ENCODE measurements around the gene CFAP141. TPM values are rescaled to one million over a fixed set of nuclear protein-coding genes. Genes with fewer than 3 reads are reported as not detected.

The CFAP141 gene
- total and polyA plus RNA-seq, 10 donors: not detected

DNA sequence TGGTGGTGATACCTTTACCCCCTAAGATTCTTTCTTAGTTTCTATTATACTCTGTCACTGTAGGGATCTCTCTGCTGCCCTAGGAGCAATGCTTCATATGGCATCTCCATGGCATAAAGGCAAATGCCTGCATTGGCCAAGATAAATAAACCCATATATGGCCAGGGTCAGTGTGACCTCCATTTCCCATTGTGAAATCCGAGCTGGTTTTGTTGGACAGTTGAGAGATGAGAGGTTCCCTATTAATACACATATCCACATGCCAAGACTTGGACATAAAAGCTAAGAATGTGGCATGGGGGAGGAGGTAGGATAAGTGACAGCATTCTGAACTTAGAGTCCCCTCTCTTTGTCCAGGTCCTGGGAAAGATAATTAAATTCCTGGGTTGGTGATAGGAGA lies 15.6 kb downstream of the CFAP141 start:
- no peak for DNase-seq
- Histone ChIP-seq H3K36me3 (no peaks in the 10 kb centered on the region), H3K27ac (peak overlapping the region in 1 of 8 donors; percentile 17), H3K9me3 (no peaks in the 10 kb centered on the region), H3K27me3 (replicated peaks in 1 of 7) (peaks cover 0 to 4% (median 0%) of the 10 kb centered on the region in 7 donors), H3K4me3 (no peak overlapping the region), H3K4me1 (peaks cover 0 to 23% (median 4%) of the 10 kb centered on the region in 6 donors)
- TF ChIP-seq POLR2A (IDR thresholded peaks at IDR 0.05) (no peak), POLR2AphosphoS5 (IDR thresholded peaks at IDR 0.05) (peak in 1 of 3 donors; percentile 30)
- TF ChIP-seq, protein P1, sequence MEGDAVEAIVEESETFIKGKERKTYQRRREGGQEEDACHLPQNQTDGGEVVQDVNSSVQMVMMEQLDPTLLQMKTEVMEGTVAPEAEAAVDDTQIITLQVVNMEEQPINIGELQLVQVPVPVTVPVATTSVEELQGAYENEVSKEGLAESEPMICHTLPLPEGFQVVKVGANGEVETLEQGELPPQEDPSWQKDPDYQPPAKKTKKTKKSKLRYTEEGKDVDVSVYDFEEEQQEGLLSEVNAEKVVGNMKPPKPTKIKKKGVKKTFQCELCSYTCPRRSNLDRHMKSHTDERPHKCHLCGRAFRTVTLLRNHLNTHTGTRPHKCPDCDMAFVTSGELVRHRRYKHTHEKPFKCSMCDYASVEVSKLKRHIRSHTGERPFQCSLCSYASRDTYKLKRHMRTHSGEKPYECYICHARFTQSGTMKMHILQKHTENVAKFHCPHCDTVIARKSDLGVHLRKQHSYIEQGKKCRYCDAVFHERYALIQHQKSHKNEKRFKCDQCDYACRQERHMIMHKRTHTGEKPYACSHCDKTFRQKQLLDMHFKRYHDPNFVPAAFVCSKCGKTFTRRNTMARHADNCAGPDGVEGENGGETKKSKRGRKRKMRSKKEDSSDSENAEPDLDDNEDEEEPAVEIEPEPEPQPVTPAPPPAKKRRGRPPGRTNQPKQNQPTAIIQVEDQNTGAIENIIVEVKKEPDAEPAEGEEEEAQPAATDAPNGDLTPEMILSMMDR (IDR thresholded peaks at IDR 0.05 in 8 of 11, conservative IDR thresholded peaks at IDR 0.05 in 3 of 11): no peak
- intact Hi-C loops (cut with DNase I; ENCODE audit: low total_unique reads): no loop called here
- whole genome bisulfite sequencing, 5 donors: 35 to 60% (median 41%) methylated on average over 1 of the region's 1 CpG

DNA sequence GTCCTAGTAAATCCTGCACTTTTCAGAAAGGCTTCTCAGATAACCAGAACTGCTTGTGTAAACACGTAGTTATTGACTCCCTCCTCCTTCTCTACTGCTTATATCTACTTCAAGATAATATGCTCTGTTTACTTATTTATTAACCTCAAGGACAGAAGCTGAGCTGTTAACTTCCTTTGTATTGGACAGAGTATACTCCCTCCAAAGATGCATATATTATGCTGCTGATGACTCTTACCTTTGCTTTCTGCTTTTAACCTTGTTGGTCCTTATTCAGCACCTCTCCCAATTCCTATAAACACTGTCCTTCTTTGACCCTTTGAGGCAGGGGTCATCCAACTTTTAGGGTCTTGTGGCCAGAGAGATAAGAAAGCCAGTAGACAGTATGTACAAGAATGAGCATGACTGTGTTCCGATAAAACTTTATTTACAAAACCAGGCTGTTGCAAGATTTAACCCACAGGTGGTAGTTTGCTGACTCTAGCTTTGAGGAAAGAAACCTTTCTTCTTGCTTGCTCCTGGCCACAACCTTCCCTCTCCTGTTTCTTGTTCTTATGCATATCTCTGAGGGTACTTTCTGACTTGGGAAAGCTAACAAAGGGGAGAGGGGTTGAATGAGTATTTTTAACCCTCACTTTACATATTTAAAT lies 19.2 kb downstream of the CFAP141 start:
- H3K9me3 ChIP-seq: no peaks in the 10 kb centered on the region
- H3K27ac ChIP-seq: no peak overlapping the region
- H3K4me3 ChIP-seq: no peak overlapping the region
- no peak for TF ChIP-seq POLR2AphosphoS5 (IDR thresholded peaks at IDR 0.05)
- no peak for TF ChIP-seq POLR2A (IDR thresholded peaks at IDR 0.05)
- peaks cover 5 to 29% (median 10%) of the 10 kb centered on the region in 6 donors for H3K4me1 ChIP-seq
- no peaks in the 10 kb centered on the region for H3K36me3 ChIP-seq
- peaks cover 0 to 4% (median 0%) of the 10 kb centered on the region in 7 donors for H3K27me3 ChIP-seq (replicated peaks in 1 of 7)
- no peak for DNase-seq
- intact Hi-C loops (cut with DNase I; ENCODE audit: low total_unique reads): no loop called here
- 55 to 67% (median 59%) methylated on average over 2 of the region's 2 CpGs for WGBS, 5 donors

DNA sequence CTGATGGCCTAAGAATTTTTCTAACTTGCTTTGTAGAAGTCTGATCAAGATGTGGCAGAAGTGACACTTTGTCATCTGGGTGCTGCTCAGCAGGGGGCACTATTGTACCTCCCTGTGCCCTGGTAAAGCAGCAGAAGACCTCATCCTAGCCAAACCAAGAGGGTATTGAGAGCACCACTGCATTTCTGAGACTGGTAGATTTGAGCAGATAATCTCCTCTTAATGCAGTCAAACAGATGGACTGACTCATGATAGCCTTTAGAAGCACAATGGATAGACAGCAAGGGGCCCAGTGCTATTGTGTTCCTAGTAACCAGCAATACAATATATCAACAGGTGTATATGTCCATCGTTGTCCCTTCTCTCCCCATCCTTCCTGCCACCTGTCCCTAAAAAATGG lies 20.0 kb downstream of the CFAP141 start:
- DNase-seq: no peak
- peaks cover 13 to 29% (median 17%) of the 10 kb centered on the region in 6 donors for H3K4me1 ChIP-seq
- no peak for TF ChIP-seq POLR2AphosphoS5 (IDR thresholded peaks at IDR 0.05)
- TF ChIP-seq POLR2A (IDR thresholded peaks at IDR 0.05): no peak
- TF ChIP-seq, protein P1 (IDR thresholded peaks at IDR 0.05 in 8 of 11, conservative IDR thresholded peaks at IDR 0.05 in 3 of 11): peak in 9 of 11 experiments; percentile 6 to 64 (median 48)
- H3K4me3 ChIP-seq: no peak overlapping the region
- intact Hi-C loops (cut with DNase I; ENCODE audit: low total_unique reads): no loop called here
- no peaks in the 10 kb centered on the region for H3K36me3 ChIP-seq
- no peaks in the 10 kb centered on the region for H3K9me3 ChIP-seq
- no peak overlapping the region for H3K27ac ChIP-seq
- 73 to 86% (median 78%) methylated on average over 1 of the region's 1 CpG for WGBS, 5 donors
- H3K27me3 ChIP-seq (replicated peaks in 1 of 7): peaks cover 0 to 4% (median 0%) of the 10 kb centered on the region in 7 donors

DNA sequence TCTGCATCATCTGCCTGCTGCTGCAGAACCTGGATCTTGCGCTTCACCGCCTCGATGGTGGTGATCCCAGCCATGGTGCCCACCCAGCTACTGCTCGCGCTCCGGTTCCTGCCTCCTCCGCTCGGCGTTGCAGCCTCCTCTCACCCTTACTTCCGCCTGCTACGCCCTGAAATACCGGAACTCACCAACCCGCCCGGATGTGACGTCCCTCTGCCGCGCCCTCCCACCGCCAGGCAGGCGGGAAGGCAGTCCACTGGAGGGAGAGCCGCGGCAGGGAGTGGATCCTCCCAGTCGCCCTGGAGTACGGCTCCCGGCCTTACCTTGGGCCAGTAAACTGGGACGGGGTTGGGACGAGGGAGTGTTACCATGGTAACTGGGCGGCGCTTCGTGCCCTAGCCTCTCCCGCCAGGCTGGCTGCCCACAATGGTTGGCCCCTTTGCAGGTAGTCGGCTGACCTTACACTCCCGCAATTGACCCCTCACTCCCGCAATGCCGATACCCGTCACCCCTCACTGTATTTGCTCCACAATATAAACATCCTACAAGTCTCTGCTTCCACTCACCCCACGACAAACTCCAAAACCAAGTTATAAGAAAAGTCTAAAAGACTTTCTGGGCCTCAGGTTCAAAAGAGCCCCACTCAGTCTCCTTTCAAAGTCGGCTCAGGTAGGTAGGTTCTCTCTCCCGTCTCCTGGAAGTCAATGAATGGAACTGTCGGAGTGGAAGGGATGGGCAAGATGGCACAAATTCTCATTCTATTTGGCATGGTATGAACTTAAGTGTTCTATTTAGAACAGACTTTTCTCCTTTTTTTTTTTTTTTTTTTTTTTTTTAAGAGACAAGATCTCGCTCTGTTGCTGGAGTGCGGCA lies 22.9 kb downstream of the CFAP141 start:
- Histone ChIP-seq H3K9me3 (no peaks in the 10 kb centered on the region), H3K4me3 (peak overlapping the region; percentile 92 to 100 (median 98)), H3K27me3 (replicated peaks in 1 of 7) (peaks cover 0 to 4% (median 0%) of the 10 kb centered on the region in 7 donors), H3K4me1 (peaks cover 41 to 50% (median 46%) of the 10 kb centered on the region in 6 donors), H3K27ac (peak overlapping the region; percentile 90 to 99 (median 97)), H3K36me3 (peaks cover 0 to 18% (median 2%) of the 10 kb centered on the region in 6 donors)
- 5 to 7% (median 6%) methylated on average over 32 to 41 of the region's 41 CpGs for WGBS, 5 donors
- peak; percentile 99 for DNase-seq
- TF ChIP-seq POLR2AphosphoS5 (IDR thresholded peaks at IDR 0.05): peak; percentile 100
- TF ChIP-seq POLR2A (IDR thresholded peaks at IDR 0.05): peak; percentile 87 to 99 (median 98)
- TF ChIP-seq, protein P1 (IDR thresholded peaks at IDR 0.05 in 8 of 11, conservative IDR thresholded peaks at IDR 0.05 in 3 of 11): peak in 9 of 11 experiments; percentile 18 to 64 (median 46)
- intact Hi-C loops (cut with DNase I; ENCODE audit: low total_unique reads): no loop called here

All from spleen (tissue), 11 donors.